HTERT RPE-1 (cell line): ENCODE data around the gene TIGD6.
"Not testable (repeated sequence)": the region's sequence is repeated elsewhere in the genome, so short reads cannot be mapped to it uniquely, and the experiment has no call there.

ENCODE experiments used
- in situ Hi-C: fragments of 300-500 bp; cut with MboI; formaldehyde crosslinking; loops from 4 replicates; pipeline ENCODE4 v1.14.3; 2020; ENCODE audit warnings: low sequenced_read_pairs

Gene TIGD6

DNA sequence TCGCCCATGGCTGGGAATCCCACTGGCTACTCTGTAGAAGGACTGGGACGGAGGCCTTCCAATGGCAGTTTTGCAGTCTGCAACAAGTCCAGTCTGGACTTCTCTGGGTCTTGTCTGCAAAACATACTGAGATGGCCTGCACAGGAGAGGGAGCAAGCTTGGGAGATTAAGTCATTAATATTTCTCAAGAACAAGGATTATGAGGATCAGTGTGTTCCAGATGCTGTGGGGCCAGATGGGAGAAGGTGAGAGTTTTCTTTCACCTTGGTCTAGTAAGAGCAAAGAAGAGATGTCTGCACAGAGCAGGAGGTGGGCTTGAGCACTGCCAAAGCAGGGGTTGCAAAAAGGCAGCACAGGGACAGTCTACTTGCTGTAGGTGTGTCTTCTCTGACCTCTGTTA lies 55.8 kb downstream of the TIGD6 start, which contains the start of gene PDE6A:
Gene PDE6A (minus strand): TSS at position 128 of the 400 bp plus-strand sequence. CDS start 120 bp downstream, at position 8.
- in situ Hi-C loops = no loop called here

DNA sequence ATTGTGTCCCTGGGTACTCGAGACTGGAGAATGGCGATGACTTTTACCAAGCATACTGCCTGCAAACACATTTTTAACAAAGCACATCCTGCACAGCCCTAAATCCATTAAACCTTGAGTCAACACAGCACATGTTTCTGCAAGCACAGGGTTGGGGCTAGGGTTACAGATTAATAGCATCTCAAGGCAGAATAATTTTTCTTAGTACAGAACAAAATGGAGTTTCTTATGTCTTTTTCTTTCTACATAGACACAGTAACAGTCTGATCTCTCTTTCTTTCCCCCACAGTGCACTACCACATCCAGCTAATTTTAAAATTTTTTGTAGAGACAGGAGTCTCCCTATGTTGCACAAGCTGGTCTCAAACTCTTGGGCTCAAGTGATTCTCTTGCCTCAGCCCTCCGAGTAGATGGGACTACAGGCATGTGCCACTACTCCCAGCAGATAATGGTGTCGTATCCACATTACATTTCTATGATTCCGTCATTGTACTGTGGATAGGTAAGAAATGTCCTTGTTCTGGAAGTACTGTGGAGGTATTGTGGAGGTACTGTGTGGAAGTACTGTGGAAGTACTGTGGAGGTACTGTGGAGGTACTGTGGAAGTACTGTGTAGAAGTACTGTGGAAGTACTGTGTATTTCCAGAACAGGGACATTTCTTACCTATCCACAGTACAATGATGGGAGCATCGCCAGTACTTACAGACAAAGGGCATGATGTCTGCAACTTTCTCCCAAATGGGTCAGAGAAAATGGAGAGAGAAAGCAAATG lies 57.1 kb downstream of the TIGD6 start:
- in situ Hi-C loops = not testable (repeated sequence)
